HFF-Myc (cell line): ENCODE results near the gene PRR33.
"Not testable (repeated sequence)": the region's sequence is repeated elsewhere in the genome, so short reads cannot be mapped to it uniquely, and the experiment has no call there.

Experiments
- DNase-seq: peaks from one replicate; pipeline ENCODE4 v3.0.0-alpha.2; 2011; ENCODE audit warnings: low read depth; ENCODE audit errors: extremely low read depth
- H3K4me3 ChIP-seq: replicated peaks from 2 replicates; pipeline ENCODE4 v1.5.1; 2011; ENCODE audit warnings: low read depth, mild to moderate bottlenecking, control low read depth, low read length
- TF ChIP-seq, protein P1 (sequence below): IDR thresholded peaks from 2 replicates; pipeline ENCODE4 v1.5.1; 2012; ENCODE audit warnings: mild to moderate bottlenecking, low read depth, low read length, control low read depth; ENCODE audit errors: missing control alignments

Gene PRR33

GRCh38 chr11:1887451-1888346 is 4.0 kb downstream of the PRR33 start:
- no peak overlapping the region for H3K4me3 ChIP-seq
- TF ChIP-seq, protein P1, sequence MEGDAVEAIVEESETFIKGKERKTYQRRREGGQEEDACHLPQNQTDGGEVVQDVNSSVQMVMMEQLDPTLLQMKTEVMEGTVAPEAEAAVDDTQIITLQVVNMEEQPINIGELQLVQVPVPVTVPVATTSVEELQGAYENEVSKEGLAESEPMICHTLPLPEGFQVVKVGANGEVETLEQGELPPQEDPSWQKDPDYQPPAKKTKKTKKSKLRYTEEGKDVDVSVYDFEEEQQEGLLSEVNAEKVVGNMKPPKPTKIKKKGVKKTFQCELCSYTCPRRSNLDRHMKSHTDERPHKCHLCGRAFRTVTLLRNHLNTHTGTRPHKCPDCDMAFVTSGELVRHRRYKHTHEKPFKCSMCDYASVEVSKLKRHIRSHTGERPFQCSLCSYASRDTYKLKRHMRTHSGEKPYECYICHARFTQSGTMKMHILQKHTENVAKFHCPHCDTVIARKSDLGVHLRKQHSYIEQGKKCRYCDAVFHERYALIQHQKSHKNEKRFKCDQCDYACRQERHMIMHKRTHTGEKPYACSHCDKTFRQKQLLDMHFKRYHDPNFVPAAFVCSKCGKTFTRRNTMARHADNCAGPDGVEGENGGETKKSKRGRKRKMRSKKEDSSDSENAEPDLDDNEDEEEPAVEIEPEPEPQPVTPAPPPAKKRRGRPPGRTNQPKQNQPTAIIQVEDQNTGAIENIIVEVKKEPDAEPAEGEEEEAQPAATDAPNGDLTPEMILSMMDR, result no peak
- DNase-seq, result no peak

GRCh38 chr11:1886551-1886950 is 5.1 kb downstream of the PRR33 start:
- not testable (repeated sequence) for H3K4me3 ChIP-seq, DNase-seq

GRCh38 chr11:1884303-1884700 is 7.4 kb downstream of the PRR33 start:
- TF ChIP-seq, protein P1, result no peak
- H3K4me3 ChIP-seq, result no peak overlapping the region
- no peak for DNase-seq

GRCh38 chr11:1883346-1884302 is 8.1 kb downstream of the PRR33 start:
- H3K4me3 ChIP-seq, result no peak overlapping the region
- TF ChIP-seq, protein P1, result no peak
- no peak for DNase-seq

- DNase-seq, result peak; percentile 22
- TF ChIP-seq, protein P1, result peak; percentile 94
- no peak overlapping the region for H3K4me3 ChIP-seq
Measured at GRCh38 chr11:1882265-1883238, 9.1 kb downstream of the PRR33 start.

GRCh38 chr11:1881442-1882264 is 10.0 kb downstream of the PRR33 start:
- H3K4me3 ChIP-seq, result no peak overlapping the region
- no peak for DNase-seq
- TF ChIP-seq, protein P1, result no peak
